Measurements from ENCODE around the gene MAPKAP1.

- TF ChIP-seq POLR2AphosphoS5 (IDR thresholded peaks at IDR 0.05) = no peak
- no peak for TF ChIP-seq CTCF (IDR thresholded peaks at IDR 0.05; ENCODE audit: poor library complexity, severe bottlenecking)
- no peak for TF ChIP-seq EZH2 (IDR thresholded peaks at IDR 0.05; ENCODE audit: borderline replicate concordance, insufficient read depth, low read length, poor library complexity, severe bottlenecking)
- no peak for TF ChIP-seq TAF1 (IDR thresholded peaks at IDR 0.05; ENCODE audit: low read depth)
- no peak for TF ChIP-seq EP300 (conservative IDR thresholded peaks at IDR 0.05; ENCODE audit: poor library complexity, severe bottlenecking)
Observed at GRCh38 chr9:125422853-125423252, 284.2 kb downstream of the MAPKAP1 start.
